AG04450 (cell line): ENCODE results near the gene PPM1H. TPM values are rescaled to one million over a fixed set of nuclear protein-coding genes. Genes with fewer than 3 reads are reported as not detected.
"Not testable (repeated sequence)": the region's sequence is repeated elsewhere in the genome, so short reads cannot be mapped to it uniquely, and the experiment has no call there.

Experiments
- CTCF ChIA-PET: fragments of 300-600, 350-600 bp; formaldehyde crosslinking; extraction: SDS; loops from one replicate; lab custom pipeline; 2022; ENCODE audit warnings: antibody characterized with exemption, inconsistent platforms; lab: Charles Lee
- POLR2A ChIA-PET: fragments of 350-600 bp; formaldehyde crosslinking; extraction: SDS; loops from one replicate; lab custom pipeline; 2021; ENCODE audit warnings: antibody characterized with exemption, inconsistent platforms; lab: Yijun Ruan, JAX
- DNase-seq: peaks from one replicate; pipeline ENCODE4 v3.0.0-alpha.2; 2011; ENCODE audit warnings: low read depth, low spot score
- H3K27ac ChIP-seq: one replicate; pipeline ENCODE4 v1.5.1; 2012; ENCODE audit warnings: low read depth, low read length, control low read depth
- H3K27me3 ChIP-seq: one replicate; pipeline ENCODE4 v1.6.0; 2012; ENCODE audit warnings: low read length; ENCODE audit not compliant: control insufficient read depth, insufficient read depth
- H3K4me3 ChIP-seq: 2 replicates; pipeline ENCODE4 v1.5.1; 2011; ENCODE audit warnings: mild to moderate bottlenecking, low read depth, low read length, control low read depth
- H3K9me3 ChIP-seq: 2 replicates; pipeline ENCODE4 v1.5.1; 2012; ENCODE audit warnings: low read length; ENCODE audit not compliant: control insufficient read depth, insufficient read depth
- CTCF ChIP-seq: IDR thresholded peaks from 2 replicates; pipeline ENCODE4 v1.5.1; 2011; ENCODE audit warnings: low read depth, low read length, control low read depth, inconsistent platforms
- polyA plus RNA-seq: library from polyadenylated mRNA; depleted of rRNA; stranded (reverse); fragments of >200 nt; gene quantifications from 2 replicates; pipeline ENCODE4 v1.2.3, GENCODE V29; 2011

Gene PPM1H
- polyA plus RNA-seq, 1 experiment = 0.12 TPM

GRCh38 chr12:62891805-62892549 is 43.0 kb downstream of the PPM1H start:
- no peak overlapping the region for H3K27ac ChIP-seq
- no peaks in the 10 kb centered on the region for H3K9me3 ChIP-seq
- no peak overlapping the region for H3K4me3 ChIP-seq
- TF ChIP-seq CTCF = no peak
- POLR2A ChIA-PET = no interaction called here
- peaks cover 2% of the 10 kb centered on the region for H3K27me3 ChIP-seq
- CTCF ChIA-PET = no interaction called here
- DNase-seq = no peak

GRCh38 chr12:62888454-62889110 is 46.4 kb downstream of the PPM1H start:
- Histone ChIP-seq H3K27me3 (no peaks in the 10 kb centered on the region), H3K4me3 (no peak overlapping the region), H3K27ac (no peak overlapping the region), H3K9me3 (no peaks in the 10 kb centered on the region)
- POLR2A ChIA-PET = no interaction called here
- TF ChIP-seq CTCF = no peak
- DNase-seq = no peak
- CTCF ChIA-PET = no interaction called here

GRCh38 chr12:62886796-62887195 is 48.2 kb downstream of the PPM1H start:
- TF ChIP-seq CTCF = no peak
- CTCF ChIA-PET = no interaction called here
- no peaks in the 10 kb centered on the region for H3K9me3 ChIP-seq
- H3K4me3 ChIP-seq = no peak overlapping the region
- no peaks in the 10 kb centered on the region for H3K27me3 ChIP-seq
- H3K27ac ChIP-seq = no peak overlapping the region
- DNase-seq = no peak
- POLR2A ChIA-PET = no interaction called here

GRCh38 chr12:62885242-62885641 is 49.7 kb downstream of the PPM1H start:
- POLR2A ChIA-PET = no interaction called here
- CTCF ChIA-PET = no interaction called here
- H3K4me3 ChIP-seq = no peak overlapping the region
- peaks cover 6% of the 10 kb centered on the region for H3K27me3 ChIP-seq
- H3K9me3 ChIP-seq = no peaks in the 10 kb centered on the region
- DNase-seq = no peak
- no peak for TF ChIP-seq CTCF
- no peak overlapping the region for H3K27ac ChIP-seq

GRCh38 chr12:62884832-62885231 is 50.1 kb downstream of the PPM1H start:
- CTCF ChIA-PET, DNase-seq, H3K9me3 ChIP-seq, H3K27me3 ChIP-seq, H3K4me3 ChIP-seq, H3K27ac ChIP-seq, POLR2A ChIA-PET: not testable (repeated sequence)
